Prostate gland (tissue), 2 donors: ENCODE data around the gene GPR157. TPM values are rescaled to one million over a fixed set of nuclear protein-coding genes. Genes with fewer than 3 reads are reported as not detected.

Experiments used
- DNase-seq: peaks from one replicate; pipeline ENCODE4 v3.0.0-alpha.2; 2019; ENCODE audit warnings: low spot score
- H3K27ac ChIP-seq, 2 donors: fragments of 200-600 bp; sonication (generic); 2 replicates each; pipeline ENCODE4 v1.5.1; 2017 to 2019
- H3K27me3 ChIP-seq: fragments of 200-600 bp; sonication (generic); replicated peaks from 2 replicates; pipeline ENCODE4 v1.5.1; 2019; ENCODE audit not compliant: insufficient read depth
- H3K36me3 ChIP-seq, 2 donors: fragments of 200-600 bp; sonication (generic); 1 replicate in 1 of 2; 2 replicates in 1 of 2; pipeline versions ENCODE4 v1.5.1 to v1.8.1; 2017 to 2019
- H3K4me1 ChIP-seq: fragments of 200-600 bp; sonication (generic); replicated peaks from 2 replicates; pipeline ENCODE4 v1.5.1; 2019
- H3K4me3 ChIP-seq, 2 donors: fragments of 200-600 bp; sonication (generic); 2 replicates each; pipeline ENCODE4 v1.5.1; 2017 to 2019
- H3K9me3 ChIP-seq: fragments of 200-600 bp; sonication (generic); 2 replicates; pipeline ENCODE4 v1.5.1; 2017
- CTCF ChIP-seq, 4 experiments: fragments of 200-600 bp in 2 of 4; fragments of 450-650 bp in 2 of 4; sonication (generic) in 2 of 4; IDR thresholded peaks; 1 replicate in 3 of 4; 2 replicates in 1 of 4; pipeline ENCODE4 v1.5.1; 2016 to 2019; ENCODE audit warnings: antibody characterized with exemption in 4 of 4, mild to moderate bottlenecking in 2 of 4, moderate library complexity in 2 of 4
- POLR2A ChIP-seq: fragments of 450-650 bp; IDR thresholded peaks from one replicate; pipeline ENCODE4 v1.6.1; 2016; ENCODE audit warnings: antibody characterized with exemption, mild to moderate bottlenecking
- POLR2AphosphoS5 ChIP-seq: sonication (generic); formaldehyde crosslinking; IDR thresholded peaks from one replicate; pipeline ENCODE4 v1.6.1; 2017; ENCODE audit warnings: antibody characterized with exemption
- WGBS: methylation state at CpG from one replicate; pipeline ENCODE4 v1.1.5; 2018; 5-methylcytosine and 5-hydroxymethylcytosine counted together
- intact Hi-C: fragments of 100-400 bp; cut with DNase I; formaldehyde crosslinking; loops from one replicate; pipeline ENCODE4 v1.14.2; 2022
- total RNA-seq, 2 donors: library from RNA; depleted of rRNA; stranded (reverse); fragments of >200 nt; gene quantifications; one replicate each; pipeline ENCODE4 v1.1.0, GENCODE V29; 2016

Gene GPR157
- total RNA-seq, 2 donors from 2014 or later: 5.6 to 10.7 TPM

GRCh38 chr1:9075022-9075421, 53.9 kb downstream of the GPR157 start:
- H3K9me3 ChIP-seq: no peaks in the 10 kb centered on the region
- DNase-seq: peak; percentile 86
- H3K4me3 ChIP-seq: no peak overlapping the region
- no peaks in the 10 kb centered on the region for H3K27me3 ChIP-seq
- peaks cover 3% of the 10 kb centered on the region for H3K4me1 ChIP-seq
- 8% methylated on average over 5 of the region's 5 CpGs for WGBS
- no peak for TF ChIP-seq POLR2A
- peak; percentile 92 for TF ChIP-seq POLR2AphosphoS5
- no peaks in the 10 kb centered on the region for H3K36me3 ChIP-seq
- intact Hi-C loops: no loop called here
- peak overlapping the region; percentile 49 to 68 for H3K27ac ChIP-seq

- peaks cover 6% of the 10 kb centered on the region for H3K4me1 ChIP-seq
- no peak overlapping the region for H3K4me3 ChIP-seq
- DNase-seq: no peak
- 72% methylated on average over 3 of the region's 3 CpGs for whole genome bisulfite sequencing
- no peaks in the 10 kb centered on the region for H3K9me3 ChIP-seq
- H3K27ac ChIP-seq: peak overlapping the region; percentile 27 to 68
- H3K36me3 ChIP-seq: no peaks in the 10 kb centered on the region
- TF ChIP-seq POLR2A (no peak), CTCF (IDR thresholded peaks at IDR 0.05) (no peak), POLR2AphosphoS5 (no peak)
- H3K27me3 ChIP-seq: no peaks in the 10 kb centered on the region
- intact Hi-C loops: no loop called here
These were observed 55.8 kb downstream of the GPR157 start for GRCh38 chr1:9073143-9073542.

GRCh38 chr1:9071554-9072235, 57.2 kb downstream of the GPR157 start:
- Histone ChIP-seq H3K27ac (peak overlapping the region; percentile 73 to 84), H3K27me3 (no peaks in the 10 kb centered on the region), H3K4me1 (peaks cover 6% of the 10 kb centered on the region), H3K36me3 (no peaks in the 10 kb centered on the region), H3K4me3 (no peak overlapping the region), H3K9me3 (no peaks in the 10 kb centered on the region)
- WGBS: 95% methylated on average over 46 of the region's 50 CpGs
- no peak for TF ChIP-seq CTCF (IDR thresholded peaks at IDR 0.05)
- no peak for TF ChIP-seq POLR2AphosphoS5
- TF ChIP-seq POLR2A: no peak
- intact Hi-C loops: no loop called here
- DNase-seq: no peak

- DNase-seq: peak; percentile 63
- H3K27ac ChIP-seq: peak overlapping the region; percentile 73 to 84
- H3K4me1 ChIP-seq: peaks cover 6% of the 10 kb centered on the region
- H3K36me3 ChIP-seq: no peaks in the 10 kb centered on the region
- 43% methylated on average over 7 of the region's 7 CpGs for WGBS
- intact Hi-C loops: no loop called here
- no peak overlapping the region for H3K4me3 ChIP-seq
- no peaks in the 10 kb centered on the region for H3K27me3 ChIP-seq
- TF ChIP-seq CTCF (IDR thresholded peaks at IDR 0.05): no peak
- TF ChIP-seq POLR2A: no peak
- peak; percentile 73 for TF ChIP-seq POLR2AphosphoS5
- no peaks in the 10 kb centered on the region for H3K9me3 ChIP-seq
These were observed 58.4 kb downstream of the GPR157 start for GRCh38 chr1:9070486-9070885.

GRCh38 chr1:9069326-9070100, 59.4 kb downstream of the GPR157 start, which contains the start of gene SLC2A5:
Gene SLC2A5 (minus strand): TSS chr1:9069635. CDS start chr1:9069536, 99 bp downstream.
- Histone ChIP-seq H3K36me3 (no peaks in the 10 kb centered on the region), H3K4me1 (peaks cover 3% of the 10 kb centered on the region), H3K27ac (peak within 1 kb of the TSS; percentile 73 to 84), H3K27me3 (no peaks in the 10 kb centered on the region), H3K4me3 (peak within 1 kb of the TSS in 1 of 2 donors; percentile 26), H3K9me3 (no peaks in the 10 kb centered on the region)
- WGBS: 16% methylated on average over 8 of the region's 8 CpGs
- DNase-seq: peak; percentile 33
- TF ChIP-seq CTCF (IDR thresholded peaks at IDR 0.05) (no peak), POLR2A (no peak), POLR2AphosphoS5 (no peak)
- intact Hi-C loops: no loop called here
